ENCODE measurements around the gene AGBL4. TPM values are rescaled to one million over a fixed set of nuclear protein-coding genes. Genes with fewer than 3 reads are reported as not detected.

The AGBL4 gene
- total and polyA plus RNA-seq, 11 donors, result 0.40 to 1.4 (median 0.54) TPM; not detected in 3

- no peak overlapping the region for H3K27ac ChIP-seq
- no peak overlapping the region for H3K4me3 ChIP-seq
- no peak for ATAC-seq
- H3K36me3 ChIP-seq, result no peaks in the 10 kb centered on the region
- no peaks in the 10 kb centered on the region for H3K4me1 ChIP-seq
- intact Hi-C loops (cut with DNase I), result no loop called here
- no peak for DNase-seq
- H3K27me3 ChIP-seq, result no peaks in the 10 kb centered on the region
- no peaks in the 10 kb centered on the region for H3K9me3 ChIP-seq
- no peak for TF ChIP-seq CTCF (IDR thresholded peaks at IDR 0.05)
- TF ChIP-seq POLR2A (IDR thresholded peaks at IDR 0.05), result no peak
- 27 to 37% (median 28%) methylated on average over 2 of the region's 2 CpGs for WGBS, 4 donors
Measured at GRCh38 chr1:49051647-49052046, 972.1 kb downstream of the AGBL4 start.

GRCh38 chr1:49050041-49050440 is 973.7 kb downstream of the AGBL4 start:
- DNase-seq, result no peak
- Histone ChIP-seq H3K9me3 (no peaks in the 10 kb centered on the region), H3K27me3 (no peaks in the 10 kb centered on the region), H3K4me1 (no peaks in the 10 kb centered on the region), H3K4me3 (no peak overlapping the region), H3K27ac (no peak overlapping the region), H3K36me3 (no peaks in the 10 kb centered on the region)
- no peak for ATAC-seq
- intact Hi-C loops (cut with DNase I), result no loop called here
- TF ChIP-seq CTCF (IDR thresholded peaks at IDR 0.05), result no peak
- no peak for TF ChIP-seq POLR2A (IDR thresholded peaks at IDR 0.05)
- 84 to 90% (median 87%) methylated on average over 4 of the region's 4 CpGs for WGBS, 4 donors

- WGBS, 4 donors, result 24 to 39% (median 34%) methylated on average over 2 of the region's 2 CpGs
- H3K36me3 ChIP-seq, result no peaks in the 10 kb centered on the region
- H3K27ac ChIP-seq, result no peak overlapping the region
- H3K4me3 ChIP-seq, result no peak overlapping the region
- no peaks in the 10 kb centered on the region for H3K27me3 ChIP-seq
- no peak for DNase-seq
- intact Hi-C loops (cut with DNase I), result no loop called here
- H3K9me3 ChIP-seq, result no peaks in the 10 kb centered on the region
- TF ChIP-seq POLR2A (IDR thresholded peaks at IDR 0.05) (no peak), CTCF (IDR thresholded peaks at IDR 0.05) (no peak)
- ATAC-seq, result no peak
- H3K4me1 ChIP-seq, result no peaks in the 10 kb centered on the region
Measured at GRCh38 chr1:49048188-49048587, 975.6 kb downstream of the AGBL4 start.

- TF ChIP-seq CTCF (IDR thresholded peaks at IDR 0.05) (no peak), POLR2A (IDR thresholded peaks at IDR 0.05) (no peak)
- H3K4me3 ChIP-seq, result no peak overlapping the region
Measured at GRCh38 chr1:49046305-49046704, 977.4 kb downstream of the AGBL4 start.

More at GRCh38 chr1:49046305-49046704, 977.4 kb downstream of the AGBL4 start:
- Histone ChIP-seq H3K27ac (no peak overlapping the region), H3K9me3 (no peaks in the 10 kb centered on the region), H3K4me1 (no peaks in the 10 kb centered on the region), H3K27me3 (no peaks in the 10 kb centered on the region), H3K36me3 (no peaks in the 10 kb centered on the region)
- ATAC-seq (no peak), DNase-seq (no peak)
- intact Hi-C loops (cut with DNase I), result no loop called here

All from heart left ventricle (tissue), 16 donors.